Measurements from ENCODE around the gene AARS2. TPM values are rescaled to one million over a fixed set of nuclear protein-coding genes. Genes with fewer than 3 reads are reported as not detected.

The AARS2 gene
- 10 to 100 TPM in 1 of 4 donors, 1 to 10 TPM in 3; 6.6 to 10.2 (median 7.8) TPM for total RNA-seq

GRCh38 chr6:44312901-44313788 is at the start of gene AARS2:
AARS2 (minus strand) TSS chr6:44313347; CDS start chr6:44313323, 24 bp downstream.
- WGBS = 7% methylated on average over 28 of the region's 52 CpGs
- H3K27ac ChIP-seq (replicated peaks in 1 of 4) = peak within 1 kb of the TSS; percentile 82 to 87 (median 86)
- intact Hi-C loops (cut with DNase I) = no loop called here
- TF ChIP-seq POLR2AphosphoS5 (IDR thresholded peaks at IDR 0.05) = peak; percentile 79 to 90
- no peak for TF ChIP-seq EP300 (IDR thresholded peaks at IDR 0.05)
- TF ChIP-seq POLR2A (IDR thresholded peaks at IDR 0.05; ENCODE audit: low read depth) = peak; percentile 28
- peak in 2 of 3 experiments; percentile 94 to 96 for TF ChIP-seq CTCF (IDR thresholded peaks at IDR 0.05)
- DNase-seq (ENCODE audit: extremely low spot score) = peak; percentile 95
- H3K4me3 ChIP-seq = peak within 1 kb of the TSS; percentile 81 to 97 (median 94)
- H3K9me3 ChIP-seq = no peaks in the 10 kb centered on the region
- H3K36me3 ChIP-seq = peaks cover 13 to 38% (median 33%) of the 10 kb centered on the region in 4 donors
- peaks cover 8 to 19% (median 14%) of the 10 kb centered on the region in 4 donors for H3K4me1 ChIP-seq
- no peaks in the 10 kb centered on the region for H3K27me3 ChIP-seq

- Histone ChIP-seq H3K27me3 (no peaks in the 10 kb centered on the region), H3K9me3 (no peaks in the 10 kb centered on the region), H3K36me3 (no peaks in the 10 kb centered on the region), H3K4me3 (no peak overlapping the region), H3K27ac (replicated peaks in 1 of 4) (no peak overlapping the region), H3K4me1 (no peaks in the 10 kb centered on the region)
- 77% methylated on average over 6 of the region's 6 CpGs for WGBS
- intact Hi-C loops (cut with DNase I) = no loop called here
- TF ChIP-seq POLR2A (IDR thresholded peaks at IDR 0.05; ENCODE audit: low read depth) (no peak), CTCF (IDR thresholded peaks at IDR 0.05) (no peak)
- DNase-seq (ENCODE audit: extremely low spot score) = no peak
Observed at GRCh38 chr6:44361947-44362346, 48.8 kb upstream of the AARS2 start.

GRCh38 chr6:44359973-44360372 is 46.8 kb upstream of the AARS2 start:
- TF ChIP-seq EP300 (IDR thresholded peaks at IDR 0.05) (no peak), POLR2A (IDR thresholded peaks at IDR 0.05; ENCODE audit: low read depth) (no peak), POLR2AphosphoS5 (IDR thresholded peaks at IDR 0.05) (no peak), CTCF (IDR thresholded peaks at IDR 0.05) (no peak)
- WGBS = 75% methylated on average over 3 of the region's 3 CpGs
- no peak for DNase-seq (ENCODE audit: extremely low spot score)
- H3K27ac ChIP-seq (replicated peaks in 1 of 4) = no peak overlapping the region
- no peaks in the 10 kb centered on the region for H3K27me3 ChIP-seq
- no peaks in the 10 kb centered on the region for H3K36me3 ChIP-seq
- no peak overlapping the region for H3K4me3 ChIP-seq
- no peaks in the 10 kb centered on the region for H3K4me1 ChIP-seq
- intact Hi-C loops (cut with DNase I) = no loop called here
- peaks cover 0 to 7% (median 0%) of the 10 kb centered on the region in 4 donors for H3K9me3 ChIP-seq

- TF ChIP-seq POLR2A (IDR thresholded peaks at IDR 0.05; ENCODE audit: low read depth) (no peak), POLR2AphosphoS5 (IDR thresholded peaks at IDR 0.05) (no peak), EP300 (IDR thresholded peaks at IDR 0.05) (no peak), CTCF (IDR thresholded peaks at IDR 0.05) (no peak)
- Histone ChIP-seq H3K36me3 (no peaks in the 10 kb centered on the region), H3K27ac (replicated peaks in 1 of 4) (no peak overlapping the region), H3K4me1 (no peaks in the 10 kb centered on the region), H3K9me3 (peaks cover 0 to 7% (median 0%) of the 10 kb centered on the region in 4 donors), H3K4me3 (no peak overlapping the region), H3K27me3 (no peaks in the 10 kb centered on the region)
- DNase-seq (ENCODE audit: extremely low spot score) = no peak
- intact Hi-C loops (cut with DNase I) = no loop called here
- 71% methylated on average over 1 of the region's 1 CpG for WGBS
Observed at GRCh38 chr6:44356487-44356886, 43.3 kb upstream of the AARS2 start.
